Sigmoid colon (tissue), 7 donors: ENCODE results near the gene TOMM6. TPM values are rescaled to one million over a fixed set of nuclear protein-coding genes. Genes with fewer than 3 reads are reported as not detected.

Source experiments
- DNase-seq: peaks from one replicate; pipeline ENCODE4 v3.0.0-alpha.2; 2019
- H3K27ac ChIP-seq, 4 donors: fragments of 200-600 bp; sonication (generic); one replicate each; pipeline ENCODE4 v1.5.1; 2016 to 2019; ENCODE audit warnings: mild to moderate bottlenecking in 1 of 4
- H3K27me3 ChIP-seq, 3 donors: fragments of 200-600 bp; sonication (generic); one replicate each; pipeline ENCODE4 v1.5.1; 2019; ENCODE audit warnings: mild to moderate bottlenecking in 1 of 3
- H3K36me3 ChIP-seq, 4 donors: fragments of 200-600 bp; sonication (generic); one replicate each; pipeline ENCODE4 v1.5.1; 2016 to 2019
- H3K4me1 ChIP-seq, 4 donors: fragments of 200-600 bp; sonication (generic); one replicate each; pipeline ENCODE4 v1.5.1; 2017 to 2019
- H3K4me3 ChIP-seq, 4 donors: fragments of 200-600 bp; sonication (generic); one replicate each; pipeline ENCODE4 v1.5.1; 2017 to 2019; ENCODE audit warnings: mild to moderate bottlenecking in 2 of 4, moderate library complexity in 1 of 4
- H3K9me3 ChIP-seq, 4 donors: fragments of 200-600 bp in 3 of 4; sonication (generic) in 3 of 4; one replicate each; pipeline versions ENCODE4 v1.5.1 to v1.6.1; 2013 to 2019
- CTCF ChIP-seq, 4 experiments: fragments of 450-650 bp in 3 of 4; fragments of 200-600 bp in 1 of 4; IDR thresholded peaks; one replicate each; pipeline ENCODE4 v1.5.1; 2016 to 2019; ENCODE audit warnings: antibody characterized with exemption in 4 of 4, mild to moderate bottlenecking in 3 of 4, moderate library complexity in 2 of 4
- EP300 ChIP-seq, 4 donors: sonication (generic); formaldehyde crosslinking; IDR thresholded peaks; one replicate each; pipeline ENCODE4 v1.6.1; 2017; ENCODE audit warnings: antibody characterized with exemption in 4 of 4
- POLR2A ChIP-seq, 2 donors: fragments of 450-650 bp; IDR thresholded peaks; one replicate each; pipeline ENCODE4 v1.6.1; 2016; ENCODE audit warnings: antibody characterized with exemption in 2 of 2, mild to moderate bottlenecking in 2 of 2, moderate library complexity in 2 of 2
- POLR2AphosphoS5 ChIP-seq, 4 donors: sonication (generic); formaldehyde crosslinking; IDR thresholded peaks; one replicate each; pipeline ENCODE4 v1.6.1; 2017; ENCODE audit warnings: antibody characterized with exemption in 4 of 4
- WGBS, 2 donors: extraction: QIAGEN DNeasy Blood & Tissue Kit; methylation state at CpG; one replicate each; pipeline ENCODE4 v1.1.7; 2013; 5-methylcytosine and 5-hydroxymethylcytosine counted together
- intact Hi-C: fragments of 100-400 bp; cut with DNase I; formaldehyde crosslinking; loops from one replicate; pipeline ENCODE4 v1.15.1; 2023
- polyA plus RNA-seq, 3 donors: library from polyadenylated mRNA; stranded (reverse); fragments of 200-250 nt; gene quantifications; one replicate each; pipeline ENCODE4 v1.2.3, GENCODE V29; 2013
- total RNA-seq, 4 donors: library from RNA; depleted of rRNA; stranded (reverse); fragments of >200 nt; gene quantifications; one replicate each; pipeline ENCODE4 v1.1.0, GENCODE V29; 2016
- donor health status: healthy with polysubstance abuse.
- donor health status: Bipolar disorder and iron deficiency.
- donor health status: healthy.

Gene TOMM6
- total and polyA plus RNA-seq, 7 donors: 116 to 309 (median 154) TPM

- Histone ChIP-seq H3K27me3 (no peaks in the 10 kb centered on the region), H3K9me3 (no peaks in the 10 kb centered on the region), H3K27ac (no peak overlapping the region), H3K4me1 (peaks cover 0 to 15% (median 10%) of the 10 kb centered on the region in 4 donors), H3K4me3 (no peak overlapping the region), H3K36me3 (peaks cover 0 to 67% (median 22%) of the 10 kb centered on the region in 4 donors)
- 66 to 88% methylated on average over 1 of the region's 1 CpG for WGBS, 2 donors
- TF ChIP-seq POLR2A (IDR thresholded peaks at IDR 0.05) (no peak), POLR2AphosphoS5 (IDR thresholded peaks at IDR 0.05) (no peak), EP300 (IDR thresholded peaks at IDR 0.05) (no peak), CTCF (IDR thresholded peaks at IDR 0.05) (no peak)
- no peak for DNase-seq
- intact Hi-C loops: no loop called here
Observed at GRCh38 chr6:41791305-41791704, 3.8 kb downstream of the TOMM6 start.

DNA sequence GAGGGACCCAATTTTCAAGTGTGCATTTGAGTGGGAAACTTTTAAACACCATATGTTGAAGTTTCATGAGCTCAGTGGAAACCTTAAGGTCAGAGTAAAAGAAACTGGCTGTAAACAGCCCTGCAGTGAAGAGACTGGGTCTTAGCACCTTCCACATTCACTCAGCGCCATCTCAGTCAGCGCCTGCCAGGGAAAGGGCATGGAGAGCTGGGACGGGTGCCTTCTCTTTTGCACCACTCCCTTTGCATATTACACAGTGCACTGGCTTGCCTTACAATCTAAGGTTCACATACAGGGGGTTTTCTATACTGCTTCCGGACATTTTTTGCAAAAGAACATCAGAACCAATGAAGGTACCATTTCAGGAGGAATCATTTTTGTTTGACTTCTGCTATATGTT is 4.5 kb downstream of the TOMM6 start:
- intact Hi-C loops: no loop called here
- peaks cover 0 to 14% (median 9%) of the 10 kb centered on the region in 4 donors for H3K4me1 ChIP-seq
- TF ChIP-seq POLR2AphosphoS5 (IDR thresholded peaks at IDR 0.05) (no peak), CTCF (IDR thresholded peaks at IDR 0.05) (no peak), POLR2A (IDR thresholded peaks at IDR 0.05) (no peak), EP300 (IDR thresholded peaks at IDR 0.05) (no peak)
- no peak overlapping the region for H3K4me3 ChIP-seq
- WGBS, 2 donors: 86 to 91% methylated on average over 4 of the region's 4 CpGs
- peaks cover 0 to 72% (median 22%) of the 10 kb centered on the region in 4 donors for H3K36me3 ChIP-seq
- H3K9me3 ChIP-seq: no peaks in the 10 kb centered on the region
- no peak for DNase-seq
- no peaks in the 10 kb centered on the region for H3K27me3 ChIP-seq
- H3K27ac ChIP-seq: no peak overlapping the region

GRCh38 chr6:41796474-41796873 is 9.0 kb downstream of the TOMM6 start:
- Histone ChIP-seq H3K4me1 (no peaks in the 10 kb centered on the region), H3K36me3 (peaks cover 0 to 63% (median 8%) of the 10 kb centered on the region in 4 donors), H3K4me3 (no peak overlapping the region), H3K9me3 (no peaks in the 10 kb centered on the region), H3K27me3 (no peaks in the 10 kb centered on the region), H3K27ac (no peak overlapping the region)
- DNase-seq: no peak
- intact Hi-C loops: no loop called here
- no peak for TF ChIP-seq POLR2AphosphoS5 (IDR thresholded peaks at IDR 0.05)
- no peak for TF ChIP-seq EP300 (IDR thresholded peaks at IDR 0.05)
- no peak for TF ChIP-seq POLR2A (IDR thresholded peaks at IDR 0.05)
- TF ChIP-seq CTCF (IDR thresholded peaks at IDR 0.05): no peak
- 88 to 92% methylated on average over 2 of the region's 2 CpGs for WGBS, 2 donors

DNA sequence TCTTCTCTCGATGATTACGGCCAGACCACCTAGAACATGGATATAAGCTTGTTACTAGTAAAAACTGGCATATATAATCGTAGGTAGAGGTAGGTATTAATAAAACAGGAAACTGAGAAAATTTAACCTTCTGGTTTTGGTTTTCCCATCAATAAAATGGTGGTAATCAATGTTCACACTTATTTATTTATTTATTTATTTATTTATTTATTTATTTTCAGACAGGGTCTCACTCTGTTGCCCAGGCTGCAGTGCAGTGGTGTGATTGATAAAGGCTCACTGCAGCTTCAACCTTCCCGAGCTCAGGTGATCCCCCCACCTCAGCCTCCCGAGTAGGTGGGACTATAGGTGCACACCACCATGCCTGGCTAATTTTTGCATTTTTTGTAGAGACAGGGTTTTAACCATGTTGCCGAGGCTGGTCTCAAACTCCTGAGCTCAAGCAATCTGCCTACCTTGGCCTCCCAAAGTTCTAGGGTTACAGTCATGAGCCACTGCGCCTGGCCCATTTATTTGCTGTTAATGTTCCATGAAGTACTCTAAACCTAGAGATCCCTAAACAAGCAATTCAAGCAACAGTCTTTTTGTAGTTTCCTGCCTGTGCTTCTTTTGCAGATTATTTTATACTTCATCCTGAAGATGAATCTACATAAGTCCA is 11.5 kb downstream of the TOMM6 start:
- DNase-seq: no peak
- no peaks in the 10 kb centered on the region for H3K4me1 ChIP-seq
- H3K27ac ChIP-seq: no peak overlapping the region
- H3K27me3 ChIP-seq: no peaks in the 10 kb centered on the region
- intact Hi-C loops: no loop called here
- H3K9me3 ChIP-seq: no peaks in the 10 kb centered on the region
- H3K4me3 ChIP-seq: no peak overlapping the region
- TF ChIP-seq POLR2AphosphoS5 (IDR thresholded peaks at IDR 0.05) (no peak), CTCF (IDR thresholded peaks at IDR 0.05) (no peak)
- peaks cover 0 to 42% (median 2%) of the 10 kb centered on the region in 4 donors for H3K36me3 ChIP-seq
- WGBS, 2 donors: 96 to 97% methylated on average over 7 of the region's 7 CpGs

GRCh38 chr6:41799559-41799911 is 12.0 kb downstream of the TOMM6 start:
- no peak for DNase-seq
- Histone ChIP-seq H3K36me3 (peaks cover 0 to 41% (median 2%) of the 10 kb centered on the region in 4 donors), H3K9me3 (no peaks in the 10 kb centered on the region), H3K4me3 (no peak overlapping the region), H3K27me3 (no peaks in the 10 kb centered on the region), H3K4me1 (no peaks in the 10 kb centered on the region), H3K27ac (no peak overlapping the region)
- intact Hi-C loops: no loop called here
- 87 to 91% methylated on average over 2 of the region's 2 CpGs for WGBS, 2 donors
- no peak for TF ChIP-seq EP300 (IDR thresholded peaks at IDR 0.05)
- TF ChIP-seq POLR2AphosphoS5 (IDR thresholded peaks at IDR 0.05): no peak
- TF ChIP-seq POLR2A (IDR thresholded peaks at IDR 0.05): no peak
- TF ChIP-seq CTCF (IDR thresholded peaks at IDR 0.05): no peak
